Measurements from ENCODE around the gene TLK2.
"Not testable (repeated sequence)": the region's sequence is repeated elsewhere in the genome, so short reads cannot be mapped to it uniquely, and the experiment has no call there.

DNA sequence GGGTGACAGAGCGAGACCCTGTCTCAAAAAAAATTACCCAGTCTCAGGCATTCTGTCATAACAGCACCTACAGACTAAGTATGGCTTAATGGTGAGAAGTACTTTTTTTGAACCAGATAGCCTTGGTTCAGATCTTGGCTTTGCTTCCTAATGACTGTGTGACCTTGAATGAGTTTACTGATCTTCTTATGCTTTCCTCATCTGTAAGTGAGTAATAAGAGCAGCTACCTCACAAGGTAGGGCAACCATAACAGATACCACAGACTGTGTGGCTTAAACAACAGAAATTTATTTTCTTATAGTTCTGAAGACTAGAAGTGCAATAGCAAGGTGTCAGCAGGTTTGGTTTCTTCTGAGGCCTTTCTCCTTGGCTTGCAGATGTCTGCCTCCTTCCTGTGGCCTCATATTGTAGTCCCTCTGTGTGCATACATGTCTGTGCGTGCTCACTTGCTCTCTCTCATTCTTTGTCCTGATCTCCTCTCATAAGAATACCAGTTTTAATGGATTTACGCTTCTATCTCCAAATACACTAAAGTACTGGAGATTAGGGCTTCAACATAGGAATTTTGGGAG, 31.7 kb downstream of the TLK2 start:
- TF ChIP-seq CTCF, POLR2A, EP300 (IDR thresholded peaks at IDR 0.05): not testable (repeated sequence)
